Measurements from ENCODE around the gene CLCNKB. TPM values are rescaled to one million over a fixed set of nuclear protein-coding genes. Genes with fewer than 3 reads are reported as not detected.
"Not testable (repeated sequence)": the region's sequence is repeated elsewhere in the genome, so short reads cannot be mapped to it uniquely, and the experiment has no call there.

Gene CLCNKB
- total RNA-seq, 2 donors from 2014 or later = 0.12 TPM; not detected in 1

- DNase-seq = no peak
- Histone ChIP-seq H3K9ac (ENCODE audit: low read depth in 2 of 2, low read length in 2 of 2) (no peak overlapping the region), H3K27ac (no peak overlapping the region), H3K4me1 (no peaks in the 10 kb centered on the region), H3K4me3 (no peak overlapping the region), H3K9me3 (no peaks in the 10 kb centered on the region), H3K27me3 (no peaks in the 10 kb centered on the region), H3K36me3 (no peaks in the 10 kb centered on the region)
- TF ChIP-seq, protein P1, sequence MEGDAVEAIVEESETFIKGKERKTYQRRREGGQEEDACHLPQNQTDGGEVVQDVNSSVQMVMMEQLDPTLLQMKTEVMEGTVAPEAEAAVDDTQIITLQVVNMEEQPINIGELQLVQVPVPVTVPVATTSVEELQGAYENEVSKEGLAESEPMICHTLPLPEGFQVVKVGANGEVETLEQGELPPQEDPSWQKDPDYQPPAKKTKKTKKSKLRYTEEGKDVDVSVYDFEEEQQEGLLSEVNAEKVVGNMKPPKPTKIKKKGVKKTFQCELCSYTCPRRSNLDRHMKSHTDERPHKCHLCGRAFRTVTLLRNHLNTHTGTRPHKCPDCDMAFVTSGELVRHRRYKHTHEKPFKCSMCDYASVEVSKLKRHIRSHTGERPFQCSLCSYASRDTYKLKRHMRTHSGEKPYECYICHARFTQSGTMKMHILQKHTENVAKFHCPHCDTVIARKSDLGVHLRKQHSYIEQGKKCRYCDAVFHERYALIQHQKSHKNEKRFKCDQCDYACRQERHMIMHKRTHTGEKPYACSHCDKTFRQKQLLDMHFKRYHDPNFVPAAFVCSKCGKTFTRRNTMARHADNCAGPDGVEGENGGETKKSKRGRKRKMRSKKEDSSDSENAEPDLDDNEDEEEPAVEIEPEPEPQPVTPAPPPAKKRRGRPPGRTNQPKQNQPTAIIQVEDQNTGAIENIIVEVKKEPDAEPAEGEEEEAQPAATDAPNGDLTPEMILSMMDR (IDR thresholded peaks at IDR 0.05) = no peak
- intact Hi-C loops (cut with DNase I) = no loop called here
These were observed 6.7 kb downstream of the CLCNKB start for GRCh38 chr1:16050328-16050727.

GRCh38 chr1:16051039-16051438 is 7.5 kb downstream of the CLCNKB start:
- H3K4me1 ChIP-seq = no peaks in the 10 kb centered on the region
- TF ChIP-seq, protein P1 (IDR thresholded peaks at IDR 0.05) = no peak
- no peak overlapping the region for H3K4me3 ChIP-seq
- no peak overlapping the region for H3K9ac ChIP-seq (ENCODE audit: low read depth in 2 of 2, low read length in 2 of 2)
- intact Hi-C loops (cut with DNase I) = no loop called here
- no peaks in the 10 kb centered on the region for H3K9me3 ChIP-seq
- no peak for DNase-seq
- no peaks in the 10 kb centered on the region for H3K27me3 ChIP-seq
- no peaks in the 10 kb centered on the region for H3K36me3 ChIP-seq
- no peak overlapping the region for H3K27ac ChIP-seq

DNA sequence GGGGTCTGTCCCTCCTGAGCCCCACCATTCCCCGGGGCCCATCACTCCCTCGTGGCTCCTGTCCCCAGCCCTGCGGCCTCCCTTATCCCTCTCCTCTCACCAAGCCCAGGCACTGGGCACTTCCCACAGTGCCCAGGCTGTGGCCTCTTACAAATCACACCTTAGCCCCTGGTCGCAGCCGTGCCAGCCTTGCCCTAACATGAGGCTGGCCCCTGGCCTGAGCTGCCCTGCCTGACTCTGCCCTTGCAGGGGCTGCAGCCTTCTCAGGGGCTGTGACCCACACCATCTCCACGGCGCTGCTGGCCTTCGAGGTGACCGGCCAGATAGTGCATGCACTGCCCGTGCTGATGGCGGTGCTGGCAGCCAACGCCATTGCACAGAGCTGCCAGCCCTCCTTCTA is 8.4 kb downstream of the CLCNKB start:
- H3K4me3 ChIP-seq; H3K27me3 ChIP-seq; intact Hi-C loops (cut with DNase I); H3K4me1 ChIP-seq; H3K9me3 ChIP-seq; H3K9ac ChIP-seq (ENCODE audit: low read depth in 2 of 2, low read length in 2 of 2); H3K27ac ChIP-seq; H3K36me3 ChIP-seq; DNase-seq: not testable (repeated sequence)

- no peak overlapping the region for H3K4me3 ChIP-seq
- intact Hi-C loops (cut with DNase I) = no loop called here
- no peaks in the 10 kb centered on the region for H3K36me3 ChIP-seq
- no peaks in the 10 kb centered on the region for H3K27me3 ChIP-seq
- no peak overlapping the region for H3K27ac ChIP-seq
- DNase-seq = no peak
- TF ChIP-seq, protein P1 (IDR thresholded peaks at IDR 0.05) = no peak
- no peak overlapping the region for H3K9ac ChIP-seq (ENCODE audit: low read depth in 2 of 2, low read length in 2 of 2)
- H3K4me1 ChIP-seq = no peaks in the 10 kb centered on the region
- H3K9me3 ChIP-seq = no peaks in the 10 kb centered on the region
These were observed 10.4 kb downstream of the CLCNKB start for GRCh38 chr1:16053781-16054502.

DNA sequence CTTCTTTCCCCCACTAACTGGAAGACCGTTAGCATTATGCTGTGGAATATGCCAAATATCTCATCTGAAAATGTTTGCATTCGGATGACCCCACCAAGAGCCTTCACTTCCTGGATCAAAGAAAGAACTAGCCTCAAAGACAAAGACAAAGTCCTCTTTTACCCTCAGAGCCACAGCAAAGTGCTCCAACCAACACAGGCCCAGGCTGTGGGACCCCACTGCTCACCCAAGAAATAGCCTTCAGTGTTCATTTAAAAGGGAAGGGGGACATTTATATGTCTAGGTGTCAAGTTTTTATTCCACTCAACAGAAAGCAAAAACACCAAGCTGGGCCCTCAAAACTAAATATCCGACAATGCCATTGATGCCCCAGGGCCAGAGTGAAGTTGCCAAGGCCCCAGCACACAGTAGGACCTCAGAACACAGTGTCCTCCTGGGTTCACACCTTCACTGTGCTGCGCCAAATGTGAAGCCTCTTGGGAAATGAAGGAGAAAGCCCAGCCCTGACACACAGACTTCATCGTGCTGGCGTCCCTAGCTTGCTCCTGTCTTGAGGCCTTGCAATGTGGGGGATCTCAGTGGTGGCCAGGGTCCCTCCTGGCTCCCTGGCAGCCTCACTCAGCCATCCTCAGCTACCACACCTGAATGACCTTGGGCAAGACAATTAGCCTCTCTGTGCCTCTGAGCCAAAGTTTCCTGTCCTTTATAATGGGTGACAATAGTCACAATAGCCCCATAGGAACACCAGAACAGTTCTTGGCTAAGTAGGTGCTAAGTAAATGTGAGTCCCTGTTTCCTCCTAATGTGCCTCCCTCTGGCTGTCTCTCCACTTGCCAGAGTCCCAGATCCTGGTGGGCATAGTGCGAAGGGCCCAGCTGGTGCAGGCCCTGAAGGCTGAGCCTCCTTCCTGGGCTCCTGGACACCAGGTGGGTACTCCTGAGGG is 11.3 kb downstream of the CLCNKB start:
- no peak for DNase-seq
- Histone ChIP-seq H3K36me3 (no peaks in the 10 kb centered on the region), H3K27me3 (no peaks in the 10 kb centered on the region), H3K4me3 (no peak overlapping the region), H3K9me3 (no peaks in the 10 kb centered on the region), H3K9ac (ENCODE audit: low read depth in 2 of 2, low read length in 2 of 2) (no peak overlapping the region), H3K4me1 (no peaks in the 10 kb centered on the region), H3K27ac (no peak overlapping the region)
- intact Hi-C loops (cut with DNase I) = no loop called here
- TF ChIP-seq, protein P1 (IDR thresholded peaks at IDR 0.05) = no peak
